Islet of Langerhans (tissue), 1 donor: ENCODE data around the gene SLC41A3.
"Not testable (repeated sequence)": the region's sequence is repeated elsewhere in the genome, so short reads cannot be mapped to it uniquely, and the experiment has no call there.

Experiments
- FAIRE-seq: peaks from one replicate; lab custom pipeline; 2011; peaks lifted over from hg19 to GRCh38; lab: Jason Lieb, UNC

The SLC41A3 gene

GRCh38 chr3:126052196-126053058 is 31.5 kb downstream of the SLC41A3 start:
- FAIRE-seq, result no peak

DNA sequence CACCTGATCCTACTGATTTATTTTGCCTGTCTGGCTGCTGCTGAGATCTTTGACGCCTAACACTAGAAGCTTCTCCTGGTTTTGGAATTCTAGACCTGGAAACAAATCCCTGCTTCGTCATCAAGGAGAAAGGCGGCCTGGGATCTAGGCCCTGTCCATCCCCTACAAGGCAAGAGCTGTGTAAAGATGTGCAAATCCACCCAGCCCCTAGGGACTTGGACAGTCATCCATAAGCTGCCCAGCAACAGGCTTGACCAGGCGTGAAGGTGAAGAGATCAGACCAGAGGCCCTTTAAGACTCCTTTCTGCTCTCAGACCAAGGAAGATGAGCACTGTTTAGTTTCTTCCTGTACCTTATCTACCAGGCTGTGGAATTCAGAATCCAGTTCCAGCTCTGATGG is 32.2 kb downstream of the SLC41A3 start:
- FAIRE-seq, result no peak

GRCh38 chr3:126051234-126051633 is 32.7 kb downstream of the SLC41A3 start:
- FAIRE-seq, result no peak

DNA sequence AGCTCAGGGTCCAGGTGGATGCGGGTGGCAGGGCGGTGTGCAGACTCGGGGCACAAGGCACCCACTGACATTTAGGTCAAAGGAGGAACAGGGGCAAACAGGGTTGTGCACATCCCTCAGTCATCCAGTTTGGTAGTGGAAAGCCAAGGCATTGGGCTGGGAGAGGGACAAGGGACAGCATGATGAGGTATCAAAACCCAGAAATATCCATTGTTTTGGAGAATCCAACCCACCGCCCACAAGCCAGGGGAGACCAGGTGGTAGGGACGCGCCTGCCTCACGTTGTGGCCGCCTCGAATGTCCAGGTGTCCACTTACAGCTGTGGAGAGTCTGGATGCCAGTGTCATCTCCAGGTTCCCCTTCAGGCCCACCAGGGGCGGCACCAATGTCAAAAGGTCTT is 33.3 kb downstream of the SLC41A3 start:
- FAIRE-seq, result no peak

DNA sequence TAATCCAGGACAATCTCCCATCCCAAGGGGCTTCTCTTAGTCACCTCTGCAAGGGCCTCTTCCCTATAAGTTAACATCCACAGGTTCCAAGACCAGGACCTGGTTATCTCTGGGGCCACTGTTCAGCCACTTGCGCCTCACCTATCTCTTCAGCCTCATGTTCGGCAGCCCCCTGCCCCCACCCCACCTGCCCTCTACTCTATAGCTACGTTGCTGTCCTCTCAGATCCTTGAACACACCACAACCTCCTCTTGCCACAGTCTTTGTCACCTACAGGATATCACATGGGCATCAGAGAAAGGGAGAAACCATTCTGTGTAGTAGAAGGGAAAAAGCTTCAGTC is 33.9 kb downstream of the SLC41A3 start:
- no peak for FAIRE-seq

GRCh38 chr3:126049289-126050049 is 34.5 kb downstream of the SLC41A3 start:
- no peak for FAIRE-seq

GRCh38 chr3:126040386-126040785 is 43.5 kb downstream of the SLC41A3 start:
- FAIRE-seq, result no peak

GRCh38 chr3:126039870-126040269 is 44.1 kb downstream of the SLC41A3 start:
- FAIRE-seq, result no peak

DNA sequence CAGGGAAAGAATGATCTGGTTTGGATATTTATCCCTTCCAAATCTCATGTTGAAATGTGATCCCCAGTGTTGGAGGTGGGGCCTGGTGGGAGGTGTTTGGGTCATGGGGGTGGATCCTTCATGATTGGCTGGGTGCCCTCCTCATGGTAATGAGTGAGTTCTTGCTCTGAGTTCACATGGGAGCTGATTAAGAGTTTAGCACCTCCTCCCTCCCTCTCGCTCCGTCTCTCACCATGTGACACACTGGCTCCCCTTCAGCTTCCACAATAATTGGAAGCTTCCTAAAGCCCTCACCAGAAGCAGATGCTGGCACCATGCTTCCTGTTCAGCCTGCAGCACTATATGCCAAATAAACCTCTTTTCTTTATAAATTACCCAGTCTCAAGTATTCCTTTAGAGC is 45.1 kb downstream of the SLC41A3 start:
- FAIRE-seq, result not testable (repeated sequence)

- FAIRE-seq, result no peak
Observed at GRCh38 chr3:126036056-126036549, 47.8 kb downstream of the SLC41A3 start.

GRCh38 chr3:126035362-126036050 is 48.4 kb downstream of the SLC41A3 start:
- no peak for FAIRE-seq

- FAIRE-seq, result no peak
Observed at GRCh38 chr3:126034481-126035361, 49.2 kb downstream of the SLC41A3 start.

- FAIRE-seq, result no peak
Observed at GRCh38 chr3:126033765-126034164, 50.2 kb downstream of the SLC41A3 start.

DNA sequence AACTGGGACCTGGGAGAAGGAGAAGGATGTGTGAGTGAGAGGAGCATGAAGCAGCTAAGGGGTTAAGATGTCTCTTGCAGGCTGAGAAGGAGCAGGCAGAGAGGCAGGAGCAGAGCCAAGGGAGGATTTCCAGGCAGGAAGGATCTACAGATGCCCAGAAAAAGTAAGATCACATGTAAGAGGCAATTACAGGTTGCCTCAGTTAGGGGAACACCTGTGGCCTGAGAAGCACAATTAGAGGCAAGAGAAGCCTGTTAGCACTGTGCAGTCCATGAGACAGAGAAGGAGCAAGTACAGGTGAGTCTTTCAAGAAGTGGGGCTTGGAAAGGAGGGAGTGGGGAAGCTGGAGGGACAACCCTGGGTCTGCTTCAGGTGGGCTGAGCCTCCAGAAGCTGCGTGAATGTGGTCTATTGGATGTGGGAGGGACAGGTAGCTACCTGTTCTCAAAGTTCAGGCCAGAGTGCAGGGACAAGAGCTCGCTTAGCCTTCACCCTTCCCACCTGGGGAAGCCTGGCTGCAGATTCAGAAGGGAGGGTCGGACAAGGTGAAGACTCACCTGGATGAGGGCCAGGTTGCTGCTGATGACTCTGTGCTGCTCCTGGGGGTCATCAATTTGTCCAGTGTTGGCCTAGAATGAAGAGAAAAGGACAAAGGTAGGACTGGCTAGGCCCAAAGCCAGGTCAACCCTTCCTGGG is 50.7 kb downstream of the SLC41A3 start:
- FAIRE-seq, result no peak

DNA sequence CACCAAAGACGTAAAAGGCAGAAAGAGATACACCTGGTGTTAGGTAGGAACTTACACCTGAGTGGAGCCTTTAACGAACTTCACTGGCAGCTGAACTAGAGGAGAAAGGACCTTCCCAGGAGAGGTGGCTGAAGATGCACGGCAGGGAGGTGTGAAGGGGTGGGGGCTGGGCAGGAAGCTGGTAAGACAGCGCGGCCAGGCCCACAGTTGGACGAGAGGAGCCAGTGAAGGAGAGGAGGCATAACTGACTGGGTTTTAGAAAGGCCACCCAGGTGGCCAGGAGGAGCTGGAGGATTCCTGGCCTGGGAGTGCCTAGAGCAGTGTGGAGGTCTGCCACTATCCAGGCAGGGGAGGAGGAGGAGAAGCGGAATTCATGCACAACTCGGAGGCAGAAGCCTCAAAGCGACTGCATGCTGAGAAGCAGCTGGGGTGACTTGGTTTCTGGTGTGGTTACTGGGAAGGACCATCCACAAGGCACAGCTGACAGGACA is 51.9 kb downstream of the SLC41A3 start:
- FAIRE-seq, result no peak

DNA sequence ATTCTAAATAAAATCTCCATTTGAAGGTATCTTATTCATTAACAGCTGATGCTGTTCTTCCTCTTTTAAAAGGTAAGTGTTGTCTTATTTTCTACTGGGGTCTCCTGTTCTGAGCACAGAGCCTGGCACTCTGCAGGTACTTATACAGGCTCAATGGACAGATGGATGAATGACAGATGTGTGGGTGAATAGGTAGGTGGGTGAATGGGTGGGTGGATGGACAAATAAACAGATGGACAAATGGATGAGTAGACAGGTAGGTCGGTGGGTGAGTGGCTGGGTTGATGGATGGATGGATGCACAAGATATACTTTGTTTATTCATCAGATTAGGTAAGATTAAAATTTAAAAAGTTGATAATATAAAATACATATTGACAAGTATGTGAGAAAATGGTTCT is 53.5 kb downstream of the SLC41A3 start:
- FAIRE-seq, result no peak

DNA sequence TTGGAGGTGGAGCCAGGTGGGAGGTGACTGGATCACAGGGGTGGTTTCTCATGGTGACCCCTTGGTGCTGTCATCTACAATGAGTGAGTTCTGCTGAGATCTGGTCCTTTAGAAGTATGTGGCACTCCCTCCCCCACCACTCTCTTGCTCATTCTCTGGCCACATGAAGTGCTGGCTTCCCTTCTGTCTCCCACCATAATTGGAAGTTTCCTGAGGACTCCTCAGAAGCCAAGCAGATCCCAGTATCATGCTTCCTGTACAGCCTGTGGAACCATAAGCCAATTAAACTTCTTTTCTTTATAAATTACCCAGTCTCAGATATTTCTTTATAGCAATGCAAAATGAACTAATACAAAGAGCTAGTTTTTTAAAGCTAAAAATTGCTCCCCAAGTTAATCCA is 54.7 kb downstream of the SLC41A3 start:
- FAIRE-seq, result no peak

DNA sequence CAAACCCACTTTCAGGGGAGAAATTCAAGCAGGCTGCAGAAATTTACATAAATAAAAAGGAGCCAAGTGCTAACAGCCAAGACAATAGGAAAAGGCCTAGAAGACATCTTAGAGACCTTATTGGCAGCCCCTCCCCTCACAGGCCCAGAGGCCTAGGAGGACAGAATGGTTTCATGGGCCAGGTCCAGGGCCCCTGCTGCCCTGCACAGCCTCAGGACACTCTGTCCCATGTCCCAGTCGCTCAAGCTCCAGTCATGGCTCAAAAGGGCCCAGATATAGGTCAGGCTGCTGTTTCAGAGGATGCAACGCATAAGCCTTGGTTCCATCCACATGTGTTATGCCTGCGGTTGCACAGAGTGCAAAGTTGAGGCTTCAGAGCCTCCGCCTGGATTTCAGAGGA is 55.8 kb downstream of the SLC41A3 start:
- FAIRE-seq, result no peak

- no peak for FAIRE-seq
Observed at GRCh38 chr3:126026761-126027160, 57.2 kb downstream of the SLC41A3 start.

- no peak for FAIRE-seq
Observed at GRCh38 chr3:126026277-126026751, 57.6 kb downstream of the SLC41A3 start.

- FAIRE-seq, result no peak
Observed at GRCh38 chr3:126025862-126026261, 58.1 kb downstream of the SLC41A3 start.
